Calu3 (cell line): ENCODE results near the gene MMS19. TPM values are rescaled to one million over a fixed set of nuclear protein-coding genes. Genes with fewer than 3 reads are reported as not detected.

Experiments
- BruUV-seq: library from RNA; stranded (reverse); fragments of 400-500 nt; replicated peaks from 2 replicates; lab custom pipeline; 2021; lab: Mats Ljungman, UMichigan
- CTCF ChIA-PET: fragments of 300-600 bp; sonication (Branson Sonifier 250); formaldehyde crosslinking; loops from one replicate; lab custom pipeline; 2022; ENCODE audit warnings: antibody characterized with exemption; lab: Charles Lee
- DNase-seq: peaks from one replicate; pipeline ENCODE4 v3.0.0; 2022
- H3K27ac Mint-ChIP-seq: one replicate; pipeline ENCODE4 v1.8.0; 2022; ENCODE audit warnings: mixed read lengths; ENCODE audit not compliant: unreplicated experiment
- H3K27me3 Mint-ChIP-seq: one replicate; pipeline ENCODE4 v1.8.0; 2022; ENCODE audit warnings: mixed read lengths; ENCODE audit not compliant: unreplicated experiment
- H3K36me3 Mint-ChIP-seq: one replicate; pipeline ENCODE4 v1.8.0; 2022; ENCODE audit warnings: mild to moderate bottlenecking, moderate library complexity, mixed read lengths; ENCODE audit not compliant: insufficient read depth, unreplicated experiment
- H3K4me1 Mint-ChIP-seq: one replicate; pipeline ENCODE4 v1.8.0; 2022; ENCODE audit warnings: mild to moderate bottlenecking, low read depth, mixed read lengths; ENCODE audit not compliant: unreplicated experiment
- H3K4me3 Mint-ChIP-seq: one replicate; pipeline ENCODE4 v1.8.0; 2022; ENCODE audit warnings: mild to moderate bottlenecking, low read depth, moderate library complexity, mixed read lengths; ENCODE audit not compliant: unreplicated experiment
- H3K9me3 Mint-ChIP-seq: one replicate; pipeline ENCODE4 v1.8.0; 2022; ENCODE audit warnings: low read depth, mixed read lengths; ENCODE audit not compliant: unreplicated experiment
- CTCF ChIP-seq: fragments of 200-600 bp; IDR thresholded peaks from one replicate; pipeline ENCODE4 v1.8.0; 2022; ENCODE audit warnings: antibody characterized with exemption; ENCODE audit not compliant: unreplicated experiment
- intact Hi-C: fragments of 100-400 bp; cut with micrococcal nuclease; formaldehyde crosslinking; loops from one replicate; pipeline ENCODE4 v1.10.0; 2022; ENCODE audit not compliant: unreplicated experiment
- total RNA-seq: library from RNA; stranded (reverse); gene quantifications from 2 replicates; pipeline ENCODE4 v1.2.3, GENCODE V29; 2022

Gene MMS19
- total RNA-seq, 1 experiment from 2014 or later, result 46.5 TPM

GRCh38 chr10:97517778-97518300 lies 19.6 kb upstream of the MMS19 start:
- H3K4me3 Mint-ChIP-seq, result no peak overlapping the region
- H3K9me3 Mint-ChIP-seq, result no peaks in the 10 kb centered on the region
- TF ChIP-seq CTCF, result no peak
- intact Hi-C loops, result no loop called here
- H3K36me3 Mint-ChIP-seq, result peaks cover 5% of the 10 kb centered on the region
- peaks cover 34% of the 10 kb centered on the region for H3K4me1 Mint-ChIP-seq
- DNase-seq, result no peak
- no TSS peak for BruUV-seq
- CTCF ChIA-PET, result interaction anchor here (0.6 to 1.2 kb wide), 2 partner anchors 19 to 93 kb away, joined by 3 to 5 read pairs; partner anchors contain the start of gene UBTD1
- H3K27ac Mint-ChIP-seq, result no peak overlapping the region
- H3K27me3 Mint-ChIP-seq, result no peaks in the 10 kb centered on the region

DNA sequence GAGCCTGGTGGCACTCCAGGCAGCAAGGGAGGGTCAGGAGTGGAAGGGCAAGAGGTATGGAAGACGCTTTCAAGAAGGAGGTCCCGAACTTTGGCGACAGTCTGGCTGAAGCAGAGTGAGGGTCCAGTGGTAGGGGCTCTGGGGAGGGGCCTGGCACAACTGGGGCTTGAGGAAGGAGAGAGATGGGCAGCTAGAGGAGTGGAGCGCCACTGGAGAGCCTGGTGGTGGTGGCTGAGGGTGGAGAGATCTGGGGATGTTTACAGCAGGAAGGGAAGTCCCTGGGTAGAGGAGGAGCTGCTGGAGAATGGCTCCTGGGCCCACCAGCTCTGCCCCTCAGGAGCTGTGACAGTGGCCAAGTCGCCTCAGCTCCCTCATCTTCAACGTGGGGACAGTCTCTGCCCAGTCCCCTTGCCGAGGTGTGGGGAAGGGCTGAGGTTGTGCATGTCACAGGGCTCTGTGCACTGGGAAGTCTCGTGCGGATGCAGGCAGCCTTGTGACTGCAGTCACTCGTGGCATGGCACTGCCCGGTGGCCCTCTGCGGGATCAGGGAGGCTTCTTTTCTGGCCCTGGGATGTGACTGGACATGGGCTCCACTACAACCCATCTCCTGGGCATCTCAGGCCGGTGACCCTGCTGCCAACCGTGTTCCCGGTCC lies 19.0 kb upstream of the MMS19 start:
- Mint-ChIP-seq H3K4me1 (peaks cover 30% of the 10 kb centered on the region), H3K27ac (no peak overlapping the region), H3K36me3 (peaks cover 5% of the 10 kb centered on the region), H3K27me3 (no peaks in the 10 kb centered on the region), H3K9me3 (no peaks in the 10 kb centered on the region), H3K4me3 (no peak overlapping the region)
- intact Hi-C loops, result no loop called here
- BruUV-seq, result no TSS peak
- CTCF ChIA-PET, result no interaction called here
- DNase-seq, result no peak
- no peak for TF ChIP-seq CTCF

- Mint-ChIP-seq H3K27ac (no peak overlapping the region), H3K4me1 (peaks cover 27% of the 10 kb centered on the region), H3K4me3 (no peak overlapping the region), H3K9me3 (no peaks in the 10 kb centered on the region), H3K36me3 (peaks cover 5% of the 10 kb centered on the region), H3K27me3 (no peaks in the 10 kb centered on the region)
- CTCF ChIA-PET, result no interaction called here
- no peak for TF ChIP-seq CTCF
- intact Hi-C loops, result no loop called here
- no peak for DNase-seq
- no TSS peak for BruUV-seq
Observed at GRCh38 chr10:97515271-97515978, 17.2 kb upstream of the MMS19 start.

DNA sequence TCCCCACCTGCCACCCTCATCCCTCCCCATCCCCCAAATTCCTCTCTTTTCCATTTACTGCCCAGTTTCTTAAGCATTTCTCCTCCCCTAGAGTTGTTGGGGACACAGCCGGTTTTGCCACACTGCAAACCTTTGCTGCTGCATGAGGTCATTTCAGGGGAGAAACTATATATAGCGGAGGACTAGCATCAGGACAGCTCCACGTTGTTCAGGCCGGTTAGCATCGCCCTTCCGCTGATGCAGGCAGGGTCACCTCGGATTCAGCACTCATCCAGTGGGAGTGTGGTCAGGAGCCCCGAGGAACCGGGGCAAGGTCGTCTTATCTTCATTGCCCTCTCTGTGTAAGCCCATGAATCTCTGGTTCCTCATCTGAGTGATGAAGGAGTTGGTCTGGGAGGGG lies 16.1 kb upstream of the MMS19 start:
- Mint-ChIP-seq H3K9me3 (no peaks in the 10 kb centered on the region), H3K27ac (no peak overlapping the region), H3K27me3 (no peaks in the 10 kb centered on the region), H3K36me3 (peaks cover 5% of the 10 kb centered on the region), H3K4me3 (no peak overlapping the region), H3K4me1 (peaks cover 27% of the 10 kb centered on the region)
- BruUV-seq, result no TSS peak
- TF ChIP-seq CTCF, result no peak
- CTCF ChIA-PET, result no interaction called here
- no peak for DNase-seq
- intact Hi-C loops, result no loop called here
